Measurements from ENCODE around the gene RUVBL1.

DNA sequence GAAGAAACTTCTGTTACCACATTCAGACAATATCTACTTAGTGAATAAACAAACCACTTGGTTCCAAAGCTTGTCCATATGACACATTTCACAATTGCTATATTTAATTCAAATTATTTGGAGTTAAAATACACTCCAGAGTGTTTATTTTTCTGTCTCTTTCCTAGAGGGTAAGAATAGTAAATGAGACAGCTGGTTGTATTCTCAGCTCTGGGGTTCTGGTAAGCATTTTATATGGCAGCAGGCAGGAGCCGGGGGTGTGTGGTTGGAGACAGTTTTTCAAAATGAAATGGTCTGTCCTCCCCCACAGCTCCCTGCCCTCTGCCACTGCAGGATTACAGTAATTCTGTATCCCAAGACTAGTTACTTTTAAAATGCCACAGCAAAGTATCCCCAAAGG is 82.3 kb downstream of the RUVBL1 start:
- no peak for TF ChIP-seq EZH2 (IDR thresholded peaks at IDR 0.05; ENCODE audit: low read depth)
- TF ChIP-seq, protein P1, sequence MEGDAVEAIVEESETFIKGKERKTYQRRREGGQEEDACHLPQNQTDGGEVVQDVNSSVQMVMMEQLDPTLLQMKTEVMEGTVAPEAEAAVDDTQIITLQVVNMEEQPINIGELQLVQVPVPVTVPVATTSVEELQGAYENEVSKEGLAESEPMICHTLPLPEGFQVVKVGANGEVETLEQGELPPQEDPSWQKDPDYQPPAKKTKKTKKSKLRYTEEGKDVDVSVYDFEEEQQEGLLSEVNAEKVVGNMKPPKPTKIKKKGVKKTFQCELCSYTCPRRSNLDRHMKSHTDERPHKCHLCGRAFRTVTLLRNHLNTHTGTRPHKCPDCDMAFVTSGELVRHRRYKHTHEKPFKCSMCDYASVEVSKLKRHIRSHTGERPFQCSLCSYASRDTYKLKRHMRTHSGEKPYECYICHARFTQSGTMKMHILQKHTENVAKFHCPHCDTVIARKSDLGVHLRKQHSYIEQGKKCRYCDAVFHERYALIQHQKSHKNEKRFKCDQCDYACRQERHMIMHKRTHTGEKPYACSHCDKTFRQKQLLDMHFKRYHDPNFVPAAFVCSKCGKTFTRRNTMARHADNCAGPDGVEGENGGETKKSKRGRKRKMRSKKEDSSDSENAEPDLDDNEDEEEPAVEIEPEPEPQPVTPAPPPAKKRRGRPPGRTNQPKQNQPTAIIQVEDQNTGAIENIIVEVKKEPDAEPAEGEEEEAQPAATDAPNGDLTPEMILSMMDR (conservative IDR thresholded peaks at IDR 0.05), result no peak
